AG10803 (cell line): ENCODE data around the gene THPO.
A peak's percentile ranks its signal among the peaks of the same experiment; 100 is the strongest.

ENCODE experiments used
- DNase-seq: peaks from one replicate; pipeline ENCODE4 v3.0.0; 2010; ENCODE audit warnings: low read depth
- H3K4me3 ChIP-seq: 2 replicates; pipeline ENCODE4 v1.5.1; 2011; ENCODE audit warnings: mild to moderate bottlenecking, low read length, control low read depth
- CTCF ChIP-seq: conservative IDR thresholded peaks from 2 replicates; pipeline ENCODE4 v1.5.1; 2011; ENCODE audit warnings: mild to moderate bottlenecking, low read length, control low read depth, inconsistent platforms

THPO gene

DNA sequence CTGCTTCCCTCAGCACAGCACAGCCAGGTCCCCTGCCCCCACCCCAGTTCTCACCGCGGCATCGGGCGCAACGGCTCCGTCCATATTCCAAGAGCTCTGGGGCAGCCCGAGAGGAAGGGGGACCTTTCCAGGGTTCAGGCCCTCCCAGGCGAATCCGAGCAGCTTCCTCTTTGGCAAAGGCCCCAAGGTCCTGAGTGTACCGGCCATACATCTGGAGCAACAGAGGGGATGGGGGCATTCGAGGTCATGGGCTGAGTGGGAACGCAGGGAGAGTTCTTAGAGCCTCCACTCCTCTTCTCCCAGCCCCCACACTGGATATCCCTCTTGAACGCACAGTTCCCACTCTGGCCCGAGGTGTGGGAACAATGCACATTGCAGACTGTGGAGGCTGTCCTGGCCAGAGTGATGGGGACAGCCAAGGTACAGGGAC is 19.1 kb downstream of the THPO start:
- no peak for DNase-seq
- H3K4me3 ChIP-seq: no peak overlapping the region
- no peak for TF ChIP-seq CTCF

DNA sequence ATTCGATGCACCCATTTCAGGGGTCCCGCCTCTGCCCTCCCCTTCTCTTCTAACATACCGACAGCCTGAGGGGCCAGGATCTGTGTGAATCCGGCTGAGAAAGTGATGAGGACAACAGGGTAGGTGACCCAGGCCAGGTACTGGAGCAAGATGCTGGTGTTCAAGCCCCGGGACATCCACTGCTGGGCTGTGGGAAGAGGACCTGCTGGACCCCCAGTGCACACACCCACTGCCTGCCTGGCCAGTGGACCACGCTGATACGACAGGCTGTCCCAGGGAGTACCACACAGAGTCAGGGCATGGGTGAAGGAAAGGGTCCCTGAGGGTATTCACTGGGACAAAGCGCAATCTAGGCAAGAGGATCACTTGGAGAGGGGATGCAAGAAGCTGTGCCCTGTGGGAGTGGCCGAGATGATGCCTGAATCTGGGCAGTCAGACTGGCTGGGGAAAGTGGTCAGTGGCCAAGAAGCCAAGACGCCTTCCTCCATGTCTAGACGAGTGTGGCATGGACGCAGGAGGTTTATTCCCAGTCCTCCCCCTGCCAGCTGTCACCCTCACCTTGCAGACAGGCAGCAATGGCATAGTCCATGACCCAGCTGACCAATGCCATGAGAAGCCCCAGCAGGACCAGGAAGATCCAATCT is 19.8 kb downstream of the THPO start:
- H3K4me3 ChIP-seq: no peak overlapping the region
- DNase-seq: no peak
- TF ChIP-seq CTCF: no peak

GRCh38 chr3:184357248-184358123 is 20.5 kb downstream of the THPO start:
- no peak overlapping the region for H3K4me3 ChIP-seq
- DNase-seq: no peak
- TF ChIP-seq CTCF: no peak

DNA sequence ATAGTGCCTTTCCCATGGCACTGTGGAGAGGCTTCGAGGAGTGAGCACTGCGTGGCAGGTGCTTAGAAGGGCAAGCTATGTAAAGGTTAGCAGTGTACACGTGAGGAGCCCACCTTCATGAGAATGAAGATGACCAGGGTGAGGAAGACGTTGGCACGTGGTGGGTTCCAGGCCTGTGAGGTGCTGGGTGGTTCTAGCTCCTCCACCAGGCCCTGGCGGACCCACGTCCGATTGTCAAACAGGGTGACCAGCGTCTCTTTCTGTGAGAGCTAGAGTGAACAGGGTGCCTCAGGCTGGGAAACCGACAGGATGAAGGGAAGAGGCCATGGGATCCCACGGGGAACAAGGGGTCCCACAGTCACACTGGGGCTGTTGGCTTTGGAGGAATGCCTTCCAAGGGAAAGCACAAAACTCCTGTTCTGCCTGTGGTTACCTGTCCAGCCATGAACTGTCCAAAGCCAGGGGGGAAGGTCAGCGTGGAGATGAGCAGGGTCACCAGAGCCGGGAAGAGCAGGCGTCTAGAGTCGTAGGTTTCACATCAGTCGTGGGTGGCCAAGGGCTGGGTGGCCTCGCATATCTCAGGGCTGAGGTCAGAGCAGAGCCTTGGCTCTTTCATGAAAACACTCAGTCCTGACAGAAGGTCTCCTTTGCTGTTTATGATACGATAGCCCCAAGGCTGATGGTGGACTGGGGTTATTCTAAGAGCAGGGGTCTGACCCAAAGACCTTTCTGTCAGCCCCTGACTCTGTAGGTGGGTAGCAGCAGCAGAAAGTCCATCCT is 22.6 kb downstream of the THPO start:
- TF ChIP-seq CTCF: no peak
- peak; percentile 29 for DNase-seq
- H3K4me3 ChIP-seq: no peak overlapping the region

GRCh38 chr3:184354754-184355153 is 23.3 kb downstream of the THPO start:
- no peak for TF ChIP-seq CTCF
- DNase-seq: no peak
- H3K4me3 ChIP-seq: no peak overlapping the region

GRCh38 chr3:184354121-184354728 is 23.8 kb downstream of the THPO start:
- H3K4me3 ChIP-seq: no peak overlapping the region
- DNase-seq: no peak
- TF ChIP-seq CTCF: peak; percentile 68
